OCI-LY3 (cell line): ENCODE measurements around the gene KIZ.

Experiments used
- EZH2phosphoT487 ChIP-seq: fragments of 200-600 bp; shearing (Covaris generic); IDR thresholded peaks from 2 replicates; pipeline ENCODE4 v1.6.1; 2018; ENCODE audit warnings: antibody characterized with exemption, mixed run types, low read depth
- TF ChIP-seq, protein P1 (sequence below): fragments of 200-600, 300-600 bp; sonication (generic); IDR thresholded peaks from 2 replicates; pipeline ENCODE4 v1.5.1; 2014; ENCODE audit warnings: antibody characterized with exemption, low read length, low read depth

- TF ChIP-seq, protein P1, sequence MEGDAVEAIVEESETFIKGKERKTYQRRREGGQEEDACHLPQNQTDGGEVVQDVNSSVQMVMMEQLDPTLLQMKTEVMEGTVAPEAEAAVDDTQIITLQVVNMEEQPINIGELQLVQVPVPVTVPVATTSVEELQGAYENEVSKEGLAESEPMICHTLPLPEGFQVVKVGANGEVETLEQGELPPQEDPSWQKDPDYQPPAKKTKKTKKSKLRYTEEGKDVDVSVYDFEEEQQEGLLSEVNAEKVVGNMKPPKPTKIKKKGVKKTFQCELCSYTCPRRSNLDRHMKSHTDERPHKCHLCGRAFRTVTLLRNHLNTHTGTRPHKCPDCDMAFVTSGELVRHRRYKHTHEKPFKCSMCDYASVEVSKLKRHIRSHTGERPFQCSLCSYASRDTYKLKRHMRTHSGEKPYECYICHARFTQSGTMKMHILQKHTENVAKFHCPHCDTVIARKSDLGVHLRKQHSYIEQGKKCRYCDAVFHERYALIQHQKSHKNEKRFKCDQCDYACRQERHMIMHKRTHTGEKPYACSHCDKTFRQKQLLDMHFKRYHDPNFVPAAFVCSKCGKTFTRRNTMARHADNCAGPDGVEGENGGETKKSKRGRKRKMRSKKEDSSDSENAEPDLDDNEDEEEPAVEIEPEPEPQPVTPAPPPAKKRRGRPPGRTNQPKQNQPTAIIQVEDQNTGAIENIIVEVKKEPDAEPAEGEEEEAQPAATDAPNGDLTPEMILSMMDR: no peak
- no peak for TF ChIP-seq EZH2phosphoT487
Measured at GRCh38 chr20:21082584-21082983, 43.3 kb upstream of the KIZ start.
